ENCODE results near the gene RAB5B.

DNA sequence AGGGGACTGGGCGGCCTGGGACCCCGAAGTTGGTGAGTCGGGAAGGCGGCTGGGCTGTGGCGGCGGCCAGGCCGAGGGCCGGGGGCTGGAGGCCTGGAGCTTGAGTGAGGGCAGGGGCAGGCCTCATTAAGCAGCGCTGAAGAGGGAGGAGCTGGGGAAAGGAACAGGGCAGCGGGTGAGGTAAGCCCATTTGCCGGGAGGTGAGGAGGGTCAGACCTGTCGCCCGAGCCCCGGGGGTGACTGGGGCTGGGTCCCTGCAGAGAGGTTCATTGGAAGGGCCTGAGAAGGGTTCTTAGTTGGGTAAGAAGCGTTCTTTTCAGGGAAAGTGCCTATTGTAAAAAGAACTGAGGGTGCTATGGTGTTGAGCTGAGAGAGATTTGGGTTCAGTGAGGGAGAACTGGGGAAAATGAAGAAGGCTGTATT lies 441 bp downstream of the RAB5B start:
- TF ChIP-seq, protein P1, sequence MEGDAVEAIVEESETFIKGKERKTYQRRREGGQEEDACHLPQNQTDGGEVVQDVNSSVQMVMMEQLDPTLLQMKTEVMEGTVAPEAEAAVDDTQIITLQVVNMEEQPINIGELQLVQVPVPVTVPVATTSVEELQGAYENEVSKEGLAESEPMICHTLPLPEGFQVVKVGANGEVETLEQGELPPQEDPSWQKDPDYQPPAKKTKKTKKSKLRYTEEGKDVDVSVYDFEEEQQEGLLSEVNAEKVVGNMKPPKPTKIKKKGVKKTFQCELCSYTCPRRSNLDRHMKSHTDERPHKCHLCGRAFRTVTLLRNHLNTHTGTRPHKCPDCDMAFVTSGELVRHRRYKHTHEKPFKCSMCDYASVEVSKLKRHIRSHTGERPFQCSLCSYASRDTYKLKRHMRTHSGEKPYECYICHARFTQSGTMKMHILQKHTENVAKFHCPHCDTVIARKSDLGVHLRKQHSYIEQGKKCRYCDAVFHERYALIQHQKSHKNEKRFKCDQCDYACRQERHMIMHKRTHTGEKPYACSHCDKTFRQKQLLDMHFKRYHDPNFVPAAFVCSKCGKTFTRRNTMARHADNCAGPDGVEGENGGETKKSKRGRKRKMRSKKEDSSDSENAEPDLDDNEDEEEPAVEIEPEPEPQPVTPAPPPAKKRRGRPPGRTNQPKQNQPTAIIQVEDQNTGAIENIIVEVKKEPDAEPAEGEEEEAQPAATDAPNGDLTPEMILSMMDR (IDR thresholded peaks at IDR 0.05; ENCODE audit: insufficient read depth, low read length, poor library complexity, severe bottlenecking): no peak
- TF ChIP-seq EZH2phosphoT487 (conservative IDR thresholded peaks at IDR 0.05; ENCODE audit: low read length): no peak
